Measurements from ENCODE around the gene TBC1D10B.
"Not testable (repeated sequence)": the region's sequence is repeated elsewhere in the genome, so short reads cannot be mapped to it uniquely, and the experiment has no call there.

DNA sequence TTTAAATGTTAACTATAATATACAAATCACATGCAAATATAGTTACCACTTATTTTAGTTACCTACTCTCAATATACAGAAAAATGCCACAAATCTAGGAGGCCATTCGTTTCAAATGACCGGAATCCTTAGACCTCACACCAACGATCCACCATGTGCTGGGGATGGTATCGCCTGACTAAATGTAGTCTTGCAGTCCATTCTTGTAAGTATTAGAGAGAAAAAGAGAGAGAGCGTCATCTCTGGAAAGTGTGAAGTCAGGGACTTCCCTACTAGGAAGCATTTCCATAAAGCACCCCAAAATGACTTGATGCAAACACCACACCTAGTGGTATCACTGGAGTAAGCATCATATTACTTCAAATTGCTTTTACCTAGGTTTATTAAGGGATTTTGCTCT is 61.0 kb downstream of the TBC1D10B start:
- TF ChIP-seq CTCF, POLR2AphosphoS5 (IDR thresholded peaks at IDR 0.05): not testable (repeated sequence)
